Inflammatory macrophage treated with lipopolysaccharide for 4 hours (primary cell): Measurements from ENCODE around the gene TH.
"Not testable (repeated sequence)": the region's sequence is repeated elsewhere in the genome, so short reads cannot be mapped to it uniquely, and the experiment has no call there.

ENCODE experiments used
- DNase-seq: peaks from one replicate; pipeline ENCODE4 v3.0.0-alpha.2; 2020

The TH gene

GRCh38 chr11:2127482-2128129, 44.0 kb downstream of the TH start:
- DNase-seq = no peak

DNA sequence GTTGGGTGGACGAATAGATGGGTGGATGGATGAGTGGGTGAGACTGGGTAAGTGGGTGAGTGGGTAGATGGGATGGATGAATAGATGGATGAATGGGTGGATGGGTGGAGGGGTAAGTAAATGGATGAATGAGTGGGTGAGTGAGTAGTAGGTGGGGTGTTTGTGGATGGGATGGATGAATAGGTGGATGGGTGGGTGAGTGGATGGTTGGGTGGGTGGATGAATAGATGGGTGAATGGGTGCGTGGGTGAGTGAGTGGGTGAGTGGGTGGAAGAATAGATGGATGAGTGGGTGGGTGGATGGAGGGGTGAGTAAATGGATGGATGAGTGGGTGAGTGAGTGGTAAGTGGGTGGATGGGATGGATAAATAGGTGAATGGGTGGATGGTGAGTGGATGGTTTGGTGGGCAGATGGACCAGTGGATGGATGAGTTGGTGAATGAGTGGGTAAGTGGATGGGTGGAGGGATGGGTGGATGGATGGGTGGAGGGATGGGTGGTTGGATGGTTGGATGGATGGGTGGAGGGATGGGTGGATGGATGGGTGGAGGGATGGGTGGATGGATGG, 45.0 kb downstream of the TH start:
- DNase-seq = no peak

DNA sequence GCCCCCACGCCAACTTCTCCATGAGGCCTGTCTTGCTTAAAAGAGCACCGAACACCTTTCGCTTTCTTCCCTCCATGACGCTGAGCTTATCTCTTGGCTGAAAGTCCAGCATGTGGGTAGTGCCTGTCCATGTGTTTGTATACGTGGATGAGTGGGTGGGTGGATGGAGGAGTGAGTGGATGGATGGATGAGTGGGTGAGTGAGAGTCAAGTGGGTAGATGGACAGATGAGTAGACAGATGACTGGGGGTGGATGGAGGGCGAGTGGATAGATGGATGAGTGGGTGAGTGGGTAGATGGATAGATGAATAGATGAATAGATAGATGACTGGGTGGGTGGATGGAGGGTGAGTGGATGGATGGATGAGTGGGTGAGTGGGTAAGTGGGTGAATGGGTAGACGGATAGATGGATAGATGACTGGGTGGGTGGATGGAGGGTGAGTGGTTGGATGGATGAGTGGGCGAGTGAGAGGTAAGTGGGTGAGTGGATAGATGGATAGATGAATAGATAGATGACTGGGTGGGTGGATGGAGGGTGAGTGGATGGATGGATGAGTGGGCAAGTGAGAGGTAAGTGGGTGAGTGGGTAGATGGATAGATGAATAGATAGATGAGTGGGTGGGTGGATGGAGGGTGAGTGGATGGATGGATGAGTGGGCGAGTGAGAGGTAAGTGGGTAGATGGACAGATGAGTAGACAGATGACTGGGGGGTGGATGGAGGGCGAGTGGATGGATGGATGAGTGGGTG, 46.7 kb downstream of the TH start:
- not testable (repeated sequence) for DNase-seq

DNA sequence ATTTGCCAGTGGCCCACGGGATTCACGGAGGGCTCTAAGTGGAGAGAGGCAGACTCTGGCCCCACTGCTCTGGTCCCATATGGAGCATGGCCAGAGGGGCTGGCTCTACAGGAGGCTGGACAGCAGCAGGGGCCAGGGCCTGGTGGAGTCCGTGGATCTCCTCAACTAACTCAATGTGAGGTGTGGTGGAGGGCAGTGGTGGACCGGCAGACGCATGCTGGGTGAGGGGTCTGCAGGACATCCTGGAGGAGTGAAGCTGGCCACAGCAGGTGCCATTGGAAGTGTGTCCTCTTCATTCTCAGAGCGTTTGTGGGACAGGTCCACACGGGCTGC, 48.0 kb downstream of the TH start:
- DNase-seq = no peak

DNA sequence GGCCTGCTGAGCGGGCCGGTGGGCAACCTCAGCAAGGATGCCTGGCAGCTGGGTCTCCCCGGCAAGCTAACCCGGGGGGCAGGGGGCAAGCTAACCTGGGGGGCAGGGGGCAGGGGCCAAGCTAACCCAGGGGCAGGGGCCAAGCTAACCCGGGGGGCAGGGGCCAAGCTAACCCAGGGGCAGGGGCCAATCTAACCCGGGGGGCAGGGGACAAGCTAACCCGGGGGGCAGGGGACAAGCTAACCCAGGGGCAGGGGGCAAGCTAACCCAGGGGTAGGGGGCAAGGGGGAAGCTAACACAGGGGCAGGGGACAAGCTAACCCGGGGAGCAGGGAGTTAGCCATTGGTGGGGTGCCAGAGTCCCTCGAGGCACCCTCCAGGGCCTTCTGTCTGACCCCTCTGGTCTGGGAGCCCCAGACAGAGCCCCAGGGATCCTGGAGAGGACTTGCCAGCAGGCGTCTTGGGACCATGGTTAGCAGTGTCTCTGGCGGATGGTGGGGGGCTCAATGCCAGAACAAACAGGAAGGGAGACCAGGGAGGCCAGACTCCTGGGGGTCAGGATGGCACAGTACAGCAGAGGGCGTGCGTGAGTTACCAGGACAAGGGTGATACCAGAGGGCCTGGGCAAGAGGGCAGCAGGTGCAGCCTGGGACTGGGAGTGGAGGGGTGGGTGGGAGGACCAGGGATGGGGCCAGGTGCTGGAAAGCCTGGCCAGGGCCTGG, 48.5 kb downstream of the TH start:
- no peak for DNase-seq

GRCh38 chr11:2122222-2122906, 49.3 kb downstream of the TH start:
- DNase-seq = no peak

DNA sequence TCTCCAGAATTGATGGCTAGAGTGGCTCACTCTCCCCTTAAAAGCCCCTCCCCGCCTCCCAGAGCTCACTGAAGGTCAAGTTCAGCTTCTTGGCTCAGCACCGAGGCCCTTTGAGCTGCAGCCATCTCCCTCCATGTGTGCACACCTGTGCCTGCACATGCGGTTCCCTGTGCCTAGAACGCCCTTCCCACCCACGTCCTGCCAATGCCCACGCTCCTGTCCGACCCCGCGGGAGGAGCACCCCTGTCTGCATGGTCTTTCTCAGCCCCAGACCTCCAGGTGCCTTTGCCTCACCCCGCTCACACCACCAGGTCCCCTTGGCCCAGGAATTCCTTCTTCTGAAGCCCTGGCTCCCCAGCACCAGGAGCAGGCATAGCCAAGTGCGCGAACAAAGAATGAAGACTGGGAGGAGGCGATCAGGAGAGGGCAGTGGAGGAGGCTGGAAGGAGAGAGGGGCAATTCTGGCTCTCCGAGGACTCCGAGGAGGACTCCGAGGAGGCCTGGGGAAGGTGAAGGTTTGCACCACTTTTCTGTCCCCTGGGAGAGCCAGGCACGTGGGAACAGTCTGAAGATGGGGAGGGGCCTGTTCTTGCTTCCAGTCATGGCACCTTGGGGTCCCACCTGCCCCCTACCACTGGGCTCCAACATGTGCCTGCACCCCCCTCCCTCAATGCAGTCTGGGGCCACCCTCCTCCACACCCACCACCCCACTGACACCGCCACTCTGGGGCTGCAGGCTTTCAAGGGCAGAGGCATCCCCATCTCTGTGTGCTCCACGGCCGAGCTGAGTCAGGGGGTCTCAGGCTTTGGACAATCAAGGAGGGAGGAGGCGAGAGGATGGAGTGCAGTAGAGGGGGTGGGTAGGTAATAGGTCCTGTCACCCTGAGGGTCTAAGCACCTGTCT, 50.1 kb downstream of the TH start:
- no peak for DNase-seq

- DNase-seq = no peak
Measured at GRCh38 chr11:2120359-2121100, 51.1 kb downstream of the TH start.

- DNase-seq = no peak
Measured at GRCh38 chr11:2118677-2119076, 52.9 kb downstream of the TH start.

- no peak for DNase-seq
Measured at GRCh38 chr11:2116680-2117079, 54.9 kb downstream of the TH start.

GRCh38 chr11:2115308-2115707, 56.3 kb downstream of the TH start:
- DNase-seq = no peak

DNA sequence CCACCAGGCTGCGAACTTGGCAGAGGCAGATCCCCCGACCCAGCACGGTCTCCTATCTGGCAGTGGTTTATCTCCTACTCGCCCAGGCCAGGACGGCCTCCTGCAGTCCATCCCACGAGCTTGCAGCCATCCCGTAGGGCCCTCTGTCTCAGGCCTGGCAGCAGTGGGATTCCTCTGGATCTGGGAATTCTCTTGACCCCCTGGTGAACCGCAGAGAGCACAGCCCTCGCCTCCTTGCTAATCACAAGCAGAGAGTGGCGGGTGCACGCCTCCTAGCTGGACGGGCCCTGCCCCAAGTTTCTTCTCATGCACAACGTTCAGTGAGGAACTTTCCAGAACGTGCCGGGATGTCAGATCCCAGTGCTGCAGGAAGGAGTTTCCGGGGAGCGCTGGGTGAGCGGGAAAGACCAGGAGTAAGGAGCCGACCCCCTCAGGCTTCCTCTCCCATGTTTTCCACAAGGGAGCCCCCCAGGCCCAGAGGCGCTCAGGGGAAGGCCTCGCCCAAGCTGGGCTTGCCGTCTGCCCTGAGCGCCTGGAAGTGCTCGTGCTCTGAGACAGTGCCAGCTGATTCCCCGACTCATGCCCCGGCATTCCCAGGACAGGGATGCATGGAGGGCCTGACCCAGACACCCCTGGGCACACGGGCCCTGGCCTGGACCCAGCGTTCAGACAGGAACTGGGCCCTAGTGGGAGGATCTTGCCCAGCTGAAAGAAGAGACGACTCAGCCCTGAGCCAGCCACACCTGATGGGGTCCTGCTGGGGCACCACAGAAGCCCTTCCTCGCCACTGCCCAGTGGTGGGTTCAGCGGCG, 57.0 kb downstream of the TH start:
- DNase-seq = no peak
